Thyroid gland (tissue), 4 donors: ENCODE measurements around the gene IFT43. TPM values are rescaled to one million over a fixed set of nuclear protein-coding genes. Genes with fewer than 3 reads are reported as not detected.

ENCODE experiments used
- DNase-seq, 2 donors: peaks; one replicate each; pipeline ENCODE4 v3.0.0-alpha.2; 2019
- H3K27ac ChIP-seq, 3 donors: fragments of 200-600 bp; sonication (generic); 1 replicate in 2 of 3; 2 replicates in 1 of 3; pipeline ENCODE4 v1.5.1; 2016 to 2019; ENCODE audit warnings: mild to moderate bottlenecking in 1 of 3, moderate library complexity in 1 of 3
- H3K27me3 ChIP-seq: fragments of 200-600 bp; sonication (generic); one replicate; pipeline ENCODE4 v1.5.1; 2019
- H3K36me3 ChIP-seq, 2 donors: fragments of 200-600 bp; sonication (generic); one replicate each; pipeline ENCODE4 v1.5.1; 2016 to 2019
- H3K4me1 ChIP-seq, 2 donors: fragments of 200-600 bp; sonication (generic); one replicate each; pipeline ENCODE4 v1.5.1; 2017 to 2019
- H3K4me3 ChIP-seq, 3 donors: fragments of 200-600 bp; sonication (generic); replicated peaks in 1 of 3; 1 replicate in 2 of 3; 2 replicates in 1 of 3; pipeline ENCODE4 v1.5.1; 2016; ENCODE audit warnings: mild to moderate bottlenecking in 1 of 3
- H3K9me3 ChIP-seq: fragments of 200-600 bp; sonication (generic); one replicate; pipeline ENCODE4 v1.5.1; 2017
- CTCF ChIP-seq, 6 experiments: fragments of 200-600 bp in 3 of 6; fragments of 450-650 bp in 3 of 6; sonication (generic) in 3 of 6; IDR thresholded peaks; one replicate each; pipeline ENCODE4 v1.5.1; 2016 to 2019; ENCODE audit warnings: antibody characterized with exemption in 6 of 6, mild to moderate bottlenecking in 2 of 6, inconsistent platforms in 1 of 6, moderate library complexity in 1 of 6
- POLR2A ChIP-seq, 2 donors: fragments of 450-650 bp; IDR thresholded peaks; one replicate each; pipeline ENCODE4 v1.6.1; 2017; ENCODE audit warnings: antibody characterized with exemption in 2 of 2, mild to moderate bottlenecking in 2 of 2, moderate library complexity in 1 of 2
- WGBS, 2 donors: methylation state at CpG; one replicate each; pipeline ENCODE4 v1.1.5; 2017; 5-methylcytosine and 5-hydroxymethylcytosine counted together
- intact Hi-C: fragments of 100-400 bp; cut with DNase I; formaldehyde crosslinking; loops from one replicate; pipeline ENCODE4 v1.15.1; 2023
- total RNA-seq, 4 donors: library from RNA; depleted of rRNA; stranded (reverse); fragments of >200 nt; gene quantifications; one replicate each; pipeline ENCODE4 v1.2.3, GENCODE V29; 2016

The IFT43 gene
- total RNA-seq, 4 donors from 2014 or later: 39.0 to 59.8 (median 52.4) TPM

- Histone ChIP-seq H3K4me1 (peaks cover 13 to 40% of the 10 kb centered on the region in 2 donors), H3K36me3 (no peaks in the 10 kb centered on the region), H3K27ac (peak overlapping the region in 2 of 3 donors; percentile 71 to 72), H3K4me3 (no peak overlapping the region), H3K9me3 (no peaks in the 10 kb centered on the region), H3K27me3 (no peaks in the 10 kb centered on the region)
- WGBS, 2 donors: 77 to 84% methylated on average over 6 of the region's 6 CpGs
- TF ChIP-seq CTCF (IDR thresholded peaks at IDR 0.05) (no peak), POLR2A (IDR thresholded peaks at IDR 0.05) (no peak)
- DNase-seq: no peak
- intact Hi-C loops: no loop called here
Observed at GRCh38 chr14:75989134-75989533, 3.6 kb downstream of the IFT43 start.

GRCh38 chr14:75990297-75990696 is 4.7 kb downstream of the IFT43 start:
- WGBS, 2 donors: 96 to 97% methylated on average over 4 of the region's 4 CpGs
- Histone ChIP-seq H3K4me3 (no peak overlapping the region), H3K4me1 (peaks cover 11 to 38% of the 10 kb centered on the region in 2 donors), H3K9me3 (no peaks in the 10 kb centered on the region), H3K27me3 (no peaks in the 10 kb centered on the region), H3K27ac (peak overlapping the region in 1 of 3 donors; percentile 71), H3K36me3 (peaks cover 3 to 4% of the 10 kb centered on the region in 2 donors)
- TF ChIP-seq POLR2A (IDR thresholded peaks at IDR 0.05) (no peak), CTCF (IDR thresholded peaks at IDR 0.05) (no peak)
- intact Hi-C loops: no loop called here
- no peak for DNase-seq

- Histone ChIP-seq H3K4me3 (no peak overlapping the region), H3K4me1 (peaks cover 5 to 30% of the 10 kb centered on the region in 2 donors), H3K27me3 (no peaks in the 10 kb centered on the region), H3K9me3 (no peaks in the 10 kb centered on the region), H3K27ac (peak overlapping the region in 1 of 3 donors; percentile 1), H3K36me3 (peaks cover 4 to 8% of the 10 kb centered on the region in 2 donors)
- TF ChIP-seq POLR2A (IDR thresholded peaks at IDR 0.05) (no peak), CTCF (IDR thresholded peaks at IDR 0.05) (no peak)
- WGBS, 2 donors: 82 to 92% methylated on average over 4 of the region's 4 CpGs
- intact Hi-C loops: no loop called here
- no peak for DNase-seq
Observed at GRCh38 chr14:75991753-75992152, 6.2 kb downstream of the IFT43 start.

GRCh38 chr14:75993567-75994041 is 8.0 kb downstream of the IFT43 start:
- no peaks in the 10 kb centered on the region for H3K27me3 ChIP-seq
- no peaks in the 10 kb centered on the region for H3K9me3 ChIP-seq
- TF ChIP-seq CTCF (IDR thresholded peaks at IDR 0.05) (peak in 2 of 6 experiments; percentile 19 to 27), POLR2A (IDR thresholded peaks at IDR 0.05) (no peak)
- H3K4me1 ChIP-seq: peaks cover 0 to 21% of the 10 kb centered on the region in 2 donors
- H3K36me3 ChIP-seq: peaks cover 4 to 13% of the 10 kb centered on the region in 2 donors
- intact Hi-C loops: no loop called here
- H3K27ac ChIP-seq: peak overlapping the region; percentile 32 to 49 (median 45)
- peak; percentile 59 to 60 for DNase-seq
- 33 to 49% methylated on average over 1 of the region's 1 CpG for WGBS, 2 donors
- no peak overlapping the region for H3K4me3 ChIP-seq

- TF ChIP-seq POLR2A (IDR thresholded peaks at IDR 0.05) (no peak), CTCF (IDR thresholded peaks at IDR 0.05) (no peak)
- peaks cover 8 to 26% of the 10 kb centered on the region in 2 donors for H3K36me3 ChIP-seq
- H3K27ac ChIP-seq: peak overlapping the region in 2 of 3 donors; percentile 3 to 46
- H3K4me1 ChIP-seq: peaks cover 0 to 12% of the 10 kb centered on the region in 2 donors
- no peaks in the 10 kb centered on the region for H3K9me3 ChIP-seq
- H3K4me3 ChIP-seq: no peak overlapping the region
- no peaks in the 10 kb centered on the region for H3K27me3 ChIP-seq
- no peak for DNase-seq
- WGBS, 2 donors: 73 to 82% methylated on average over 17 of the region's 17 CpGs
- intact Hi-C loops: no loop called here
Observed at GRCh38 chr14:75995372-75996041, 9.9 kb downstream of the IFT43 start.
